IMR-90 (cell line): ENCODE results near the gene OR13J1. TPM values are rescaled to one million over a fixed set of nuclear protein-coding genes. Genes with fewer than 3 reads are reported as not detected.

Source experiments
- ATAC-seq: fragments of 200-7000 bp; cut with Tn5 transposase; 2 replicates; pipeline ENCODE4 v1.9.1; 2020; ENCODE audit warnings: low read depth, mild to moderate bottlenecking, moderate library complexity
- BruUV-seq: library from RNA; stranded (reverse); fragments of 400-500 nt; replicated peaks from 2 replicates; lab custom pipeline; 2021; lab: Mats Ljungman, UMichigan
- CTCF ChIA-PET: fragments of 300-600 bp; formaldehyde crosslinking; extraction: SDS; loops from one replicate; lab custom pipeline; 2021; ENCODE audit warnings: antibody characterized with exemption; lab: Yijun Ruan, JAX
- POLR2A ChIA-PET: fragments of 300-600 bp; sonication (Branson Sonifier 250); formaldehyde crosslinking; loops from one replicate; lab custom pipeline; 2022; ENCODE audit warnings: antibody characterized with exemption; ENCODE audit not compliant: unreplicated experiment; lab: Charles Lee
- DNase-seq: peaks from one replicate; pipeline ENCODE4 v3.0.0; 2013
- H2AFZ ChIP-seq: replicated peaks from 2 replicates; pipeline ENCODE3; 2013; ENCODE audit warnings: low read length, mild to moderate bottlenecking; ENCODE audit not compliant: poor library complexity
- H2AK5ac ChIP-seq: 2 replicates; pipeline ENCODE4 v1.6.1; 2013; ENCODE audit warnings: low read depth, low read length, inconsistent platforms
- H2AK9ac ChIP-seq: replicated peaks from 2 replicates; pipeline ENCODE3; 2013; ENCODE audit warnings: mild to moderate bottlenecking, low read depth, low read length, moderate library complexity; ENCODE audit not compliant: poor library complexity
- H2BK120ac ChIP-seq: 2 replicates; pipeline ENCODE4 v1.6.1; 2013; ENCODE audit warnings: low read depth, low read length, inconsistent platforms
- H2BK15ac ChIP-seq: 3 replicates; pipeline ENCODE4 v1.6.1; 2013; ENCODE audit warnings: low read depth, low read length, inconsistent platforms
- H2BK20ac ChIP-seq: 2 replicates; pipeline ENCODE4 v1.6.1; 2013; ENCODE audit warnings: low read depth, mild to moderate bottlenecking, inconsistent platforms, low read length, moderate library complexity
- H2BK5ac ChIP-seq: 2 replicates; pipeline ENCODE4 v1.6.1; 2013; ENCODE audit warnings: mild to moderate bottlenecking, low read depth, low read length, inconsistent platforms; ENCODE audit not compliant: poor library complexity, severe bottlenecking
- H3K14ac ChIP-seq: replicated peaks from 2 replicates; pipeline ENCODE4 v1.6.1; 2013; ENCODE audit warnings: low read depth, low read length, inconsistent platforms
- H3K18ac ChIP-seq: 2 replicates; pipeline ENCODE4 v1.6.1; 2013; ENCODE audit warnings: low read depth, low read length, control low read depth
- H3K23ac ChIP-seq: 2 replicates; pipeline ENCODE4 v1.6.1; 2013; ENCODE audit warnings: low read depth, low read length, inconsistent platforms
- H3K27ac ChIP-seq: 2 replicates; pipeline ENCODE4 v1.5.1; 2013; ENCODE audit warnings: mild to moderate bottlenecking, control low read depth, low read length; ENCODE audit not compliant: insufficient read depth
- H3K27me3 ChIP-seq: 2 replicates; pipeline ENCODE4 v1.6.1; 2013; ENCODE audit warnings: low read length; ENCODE audit not compliant: control insufficient read depth, insufficient read depth
- H3K36me3 ChIP-seq: 2 replicates; pipeline ENCODE4 v1.6.1; 2013; ENCODE audit warnings: low read length, mixed read lengths; ENCODE audit not compliant: control insufficient read depth, insufficient read depth
- H3K4ac ChIP-seq: 2 replicates; pipeline ENCODE4 v1.6.1; 2013; ENCODE audit warnings: low read depth, low read length, inconsistent platforms
- H3K4me1 ChIP-seq: 2 replicates; pipeline ENCODE4 v1.6.1; 2013; ENCODE audit warnings: low read length, mixed read lengths; ENCODE audit not compliant: control insufficient read depth, insufficient read depth
- H3K4me2 ChIP-seq: 2 replicates; pipeline ENCODE4 v1.6.1; 2013; ENCODE audit warnings: low read depth, mild to moderate bottlenecking, control low read depth, low read length, moderate library complexity
- H3K4me3 ChIP-seq: 2 replicates; pipeline ENCODE4 v1.5.1; 2013; ENCODE audit warnings: low read depth, mild to moderate bottlenecking, control low read depth, low read length, moderate library complexity; ENCODE audit not compliant: insufficient read depth
- H3K56ac ChIP-seq: 2 replicates; pipeline ENCODE4 v1.6.1; 2013; ENCODE audit warnings: low read length, inconsistent platforms; ENCODE audit not compliant: insufficient read depth; ENCODE audit errors: extremely low read depth
- H3K79me1 ChIP-seq, 2 experiments: 2 replicates each; pipeline ENCODE4 v1.6.1; 2013; ENCODE audit warnings: low read length in 2 of 2, inconsistent platforms in 1 of 2, low read depth in 1 of 2
- H3K9ac ChIP-seq: 2 replicates; pipeline ENCODE4 v1.6.1; 2013; ENCODE audit warnings: low read depth, low read length, control low read depth
- H3K9me1 ChIP-seq: 2 replicates; pipeline ENCODE4 v1.6.1; 2013; ENCODE audit warnings: low read length, inconsistent platforms; ENCODE audit not compliant: insufficient read depth
- H3K9me3 ChIP-seq: 2 replicates; pipeline ENCODE4 v1.6.1; 2013; ENCODE audit warnings: low read length; ENCODE audit not compliant: control insufficient read depth, insufficient read depth
- H4K20me1 ChIP-seq: 2 replicates; pipeline ENCODE4 v1.6.1; 2013; ENCODE audit warnings: low read length, inconsistent platforms; ENCODE audit not compliant: insufficient read depth
- H4K5ac ChIP-seq: 2 replicates; pipeline ENCODE4 v1.6.1; 2013; ENCODE audit warnings: mild to moderate bottlenecking, low read depth, low read length, control low read depth
- H4K8ac ChIP-seq, 2 experiments: 2 replicates each; pipeline ENCODE4 v1.6.1; 2013; ENCODE audit warnings: low read depth in 2 of 2, low read length in 2 of 2, control low read depth in 1 of 2, inconsistent platforms in 1 of 2
- H4K91ac ChIP-seq: 2 replicates; pipeline ENCODE4 v1.6.1; 2013; ENCODE audit warnings: low read depth, low read length, inconsistent platforms; ENCODE audit not compliant: insufficient read depth
- CEBPB ChIP-seq: IDR thresholded peaks from 2 replicates; pipeline ENCODE4 v1.6.1; 2012; ENCODE audit warnings: low read depth, low read length, improper control_type of control experiment
- CHD1 ChIP-seq: IDR thresholded peaks from 2 replicates; pipeline ENCODE4 v1.6.1; 2012; ENCODE audit warnings: low read depth, low read length, improper control_type of control experiment
- FOS ChIP-seq: fragments of 150-350 bp; IDR thresholded peaks from 2 replicates; pipeline ENCODE4 v1.6.1; 2016; ENCODE audit warnings: low read depth, low read length
- MAFK ChIP-seq: IDR thresholded peaks from 2 replicates; pipeline ENCODE4 v1.6.1; 2012; ENCODE audit warnings: low read depth, low read length, improper control_type of control experiment
- MAZ ChIP-seq: IDR thresholded peaks from 2 replicates; pipeline ENCODE4 v1.6.1; 2012; ENCODE audit warnings: low read depth, mild to moderate bottlenecking, low read length, improper control_type of control experiment, moderate library complexity, borderline replicate concordance
- MXI1 ChIP-seq: IDR thresholded peaks from 2 replicates; pipeline ENCODE4 v1.6.1; 2012; ENCODE audit warnings: low read depth, mild to moderate bottlenecking, low read length, moderate library complexity, borderline replicate concordance
- NFE2L2 ChIP-seq: fragments of 150-350 bp; IDR thresholded peaks from 2 replicates; pipeline ENCODE4 v1.6.1; 2016; ENCODE audit warnings: low read depth, mild to moderate bottlenecking, low read length
- POLR2A ChIP-seq: IDR thresholded peaks from 2 replicates; pipeline ENCODE4 v1.6.1; 2012; ENCODE audit warnings: mild to moderate bottlenecking, low read depth, low read length
- RCOR1 ChIP-seq: IDR thresholded peaks from 2 replicates; pipeline ENCODE4 v1.6.1; 2012; ENCODE audit warnings: mild to moderate bottlenecking, low read length, improper control_type of control experiment; ENCODE audit not compliant: insufficient replicate concordance
- RFX5 ChIP-seq: IDR thresholded peaks from 2 replicates; pipeline ENCODE4 v1.8.0; 2012; ENCODE audit warnings: low read depth, mild to moderate bottlenecking, low read length, moderate library complexity
- SMC3 ChIP-seq: fragments of 150-350 bp; IDR thresholded peaks from 2 replicates; pipeline ENCODE4 v1.6.1; 2016; ENCODE audit warnings: low read depth, mild to moderate bottlenecking, antibody characterized with exemption, low read length, moderate library complexity
- USF2 ChIP-seq: fragments of 150-350 bp; IDR thresholded peaks from 2 replicates; pipeline ENCODE4 v1.6.1; 2017; ENCODE audit warnings: mild to moderate bottlenecking, antibody characterized with exemption, low read length, low read depth
- WGBS, 2 experiments: methylation state at CpG; one replicate each; pipeline versions ENCODE4 v1.1.5 to v1.1.7; 2013; ENCODE audit warnings: missing lambda C conversion rate in 2 of 2; ENCODE audit not compliant: insufficient read length in 1 of 2; ENCODE audit errors: extremely low coverage in 2 of 2; 5-methylcytosine and 5-hydroxymethylcytosine counted together
- dilution Hi-C: fragments of 300-500 bp; cut with HindIII; formaldehyde crosslinking; loops from one replicate; pipeline ENCODE4 v1.14.3; 2018; ENCODE audit warnings: low sequenced_read_pairs; ENCODE audit not compliant: unreplicated experiment
- in situ Hi-C: fragments of 300-500 bp; cut with MboI; formaldehyde crosslinking; loops from 3 replicates; pipeline ENCODE4 v1.14.3; 2019; ENCODE audit warnings: low sequenced_read_pairs, inconsistent platforms, mixed read lengths
- intact Hi-C: fragments of 100-400 bp; cut with micrococcal nuclease; formaldehyde crosslinking; loops from 2 replicates; pipeline ENCODE4 v1.10.0; 2022
- polyA plus RNA-seq, 3 experiments: library from polyadenylated mRNA; depleted of rRNA; stranded (reverse); fragments of >200 nt; gene quantifications; 2 replicates each; pipeline ENCODE4 v1.2.3, GENCODE V29; 2012; ENCODE audit warnings: low replicate concordance in 1 of 3
- total RNA-seq: library from RNA; depleted of rRNA; stranded (reverse); fragments of >200 nt; gene quantifications from 2 replicates; pipeline ENCODE4 v1.2.3, GENCODE V29; 2012

The OR13J1 gene
- total and polyA plus RNA-seq, 2 of the 4 experiments (the other 2 are of a cell fraction) = not detected

GRCh38 chr9:35847792-35848572, 22.2 kb downstream of the OR13J1 start:
- Histone ChIP-seq H2AK9ac (no peak overlapping the region), H3K56ac (no peak overlapping the region), H3K9me1 (peaks cover 18% of the 10 kb centered on the region), H3K4me2 (peak overlapping the region; percentile 47; the same call in 1 of the 2 replicates), H3K79me1 (peaks cover 4 to 6% of the 10 kb centered on the region in 2 experiments; a peak in 1 of 4 replicates), H3K36me3 (peaks cover 10% of the 10 kb centered on the region), H3K27ac (peak overlapping the region; percentile 32; the same call in 1 of the 2 replicates), H3K14ac (no peak overlapping the region; the same call in 1 of the 2 replicates), H3K4me3 (no peak overlapping the region), H3K4me1 (peaks cover 20% of the 10 kb centered on the region), H2AK5ac (peak overlapping the region; percentile 9; the same call in 1 of the 2 replicates), H2BK15ac (no peak overlapping the region), H2AFZ (peak overlapping the region; percentile 47), H3K4ac (no peak overlapping the region; the same call in 1 of the 2 replicates), H3K9ac (peak overlapping the region; percentile 13; the same call in 1 of the 2 replicates), H3K18ac (peak overlapping the region; percentile 11; the same call in 1 of the 2 replicates), H3K9me3 (no peaks in the 10 kb centered on the region), H2BK120ac (0 out of 2 replicates have a peak overlapping the region, but pooled peaks have one; percentile 4), H2BK5ac (peak overlapping the region; percentile 72), H4K20me1 (peaks cover 9% of the 10 kb centered on the region; the same call in 1 of the 2 replicates), H4K8ac (peak overlapping the region in 1 of 2 experiments; percentile 4; a peak in 2 of 4 replicates), H3K27me3 (no peaks in the 10 kb centered on the region), H4K5ac (no peak overlapping the region), H4K91ac (no peak overlapping the region), H2BK20ac (no peak overlapping the region), H3K23ac (peak overlapping the region; percentile 9; the same call in 1 of the 2 replicates)
- ChIA-PET CTCF (interaction anchor here (0.7 kb wide), 1 partner anchor 10 kb away, joined by 3 read pairs; no protein-coding TSS in a partner anchor), POLR2A (interaction anchor here (0.6 kb wide), 1 partner anchor 177 kb away, joined by 3 read pairs; no protein-coding TSS in a partner anchor)
- WGBS, 2 experiments = no CpG with 5 or more reads among the region's 4 CpGs
- TF ChIP-seq FOS (peak; percentile 46; the same call in 1 of the 2 replicates), POLR2A (no peak), RFX5 (no peak), SMC3 (no peak), NFE2L2 (no peak), CEBPB (no peak; the same call in 1 of the 2 replicates), USF2 (no peak), MAZ (0 out of 2 replicates have a peak, but pooled peaks have one; percentile 27), MXI1 (0 out of 2 replicates have a peak, but pooled peaks have one; percentile 46), RCOR1 (peak; percentile 45), MAFK (no peak), CHD1 (no peak)
- ATAC-seq (peak; percentile 92), DNase-seq (peak; percentile 98)
- BruUV-seq = no TSS peak
- dilution Hi-C loops = no loop called here
- intact Hi-C loops = no loop called here
- in situ Hi-C loops = no loop called here
